ENCODE measurements around the gene ATE1.
"Not testable (repeated sequence)": the region's sequence is repeated elsewhere in the genome, so short reads cannot be mapped to it uniquely, and the experiment has no call there.

Gene ATE1

GRCh38 chr10:121709675-121710073 is 218.2 kb downstream of the ATE1 start:
- no peak for TF ChIP-seq CTCF (IDR thresholded peaks at IDR 0.05; ENCODE audit: low read depth, low read length, missing control alignments)
- no peak for DNase-seq (ENCODE audit: extremely low read depth, low read depth)
- no peak overlapping the region for H3K4me3 ChIP-seq (replicated peaks; ENCODE audit: low read depth, low read length)

GRCh38 chr10:121708728-121709674 is 218.8 kb downstream of the ATE1 start:
- TF ChIP-seq CTCF (IDR thresholded peaks at IDR 0.05; ENCODE audit: low read depth, low read length, missing control alignments) = no peak
- no peak for DNase-seq (ENCODE audit: extremely low read depth, low read depth)
- H3K4me3 ChIP-seq (replicated peaks; ENCODE audit: low read depth, low read length) = no peak overlapping the region

- no peak overlapping the region for H3K4me3 ChIP-seq (replicated peaks; ENCODE audit: low read depth, low read length)
- DNase-seq (ENCODE audit: extremely low read depth, low read depth) = no peak
- no peak for TF ChIP-seq CTCF (IDR thresholded peaks at IDR 0.05; ENCODE audit: low read depth, low read length, missing control alignments)
These were observed 225.2 kb downstream of the ATE1 start for GRCh38 chr10:121702351-121703320.

- no peak for TF ChIP-seq CTCF (IDR thresholded peaks at IDR 0.05; ENCODE audit: low read depth, low read length, missing control alignments)
- DNase-seq (ENCODE audit: extremely low read depth, low read depth) = no peak
- H3K4me3 ChIP-seq (replicated peaks; ENCODE audit: low read depth, low read length) = no peak overlapping the region
These were observed 227.4 kb downstream of the ATE1 start for GRCh38 chr10:121700416-121700815.

- not testable (repeated sequence) for H3K4me3 ChIP-seq (replicated peaks; ENCODE audit: low read depth, low read length); DNase-seq (ENCODE audit: extremely low read depth, low read depth)
These were observed 228.1 kb downstream of the ATE1 start for GRCh38 chr10:121699703-121700102.

- no peak for DNase-seq (ENCODE audit: extremely low read depth, low read depth)
- no peak overlapping the region for H3K4me3 ChIP-seq (replicated peaks; ENCODE audit: low read depth, low read length)
- no peak for TF ChIP-seq CTCF (IDR thresholded peaks at IDR 0.05; ENCODE audit: low read depth, low read length, missing control alignments)
These were observed 228.9 kb downstream of the ATE1 start for GRCh38 chr10:121698902-121699301.

- no peak overlapping the region for H3K4me3 ChIP-seq (replicated peaks; ENCODE audit: low read depth, low read length)
- no peak for TF ChIP-seq CTCF (IDR thresholded peaks at IDR 0.05; ENCODE audit: low read depth, low read length, missing control alignments)
- DNase-seq (ENCODE audit: extremely low read depth, low read depth) = no peak
These were observed 229.5 kb downstream of the ATE1 start for GRCh38 chr10:121698336-121698735.

Data from HFF-Myc (cell line).